H54 (cell line): ENCODE measurements around the gene PCTP.

Experiments
- DNase-seq: peaks from one replicate; pipeline ENCODE4 v3.0.0; 2011; ENCODE audit warnings: low spot score, mixed read lengths; ENCODE audit not compliant: insufficient read length
- FAIRE-seq: peaks from 3 replicates; lab custom pipeline; 2011; peaks lifted over from hg19 to GRCh38; lab: Jason Lieb, UNC
- POLR2A ChIP-seq: IDR thresholded peaks from 2 replicates; pipeline ENCODE4 v1.6.1; 2011; ENCODE audit warnings: low read depth, mild to moderate bottlenecking, low read length

Gene PCTP

GRCh38 chr17:55720919-55721836 is 29.7 kb upstream of the PCTP start:
- FAIRE-seq, result no peak
- DNase-seq, result no peak
- TF ChIP-seq POLR2A, result no peak

- DNase-seq (no peak), FAIRE-seq (no peak)
- TF ChIP-seq POLR2A, result no peak
These were observed 28.7 kb upstream of the PCTP start for GRCh38 chr17:55722016-55722736.

DNA sequence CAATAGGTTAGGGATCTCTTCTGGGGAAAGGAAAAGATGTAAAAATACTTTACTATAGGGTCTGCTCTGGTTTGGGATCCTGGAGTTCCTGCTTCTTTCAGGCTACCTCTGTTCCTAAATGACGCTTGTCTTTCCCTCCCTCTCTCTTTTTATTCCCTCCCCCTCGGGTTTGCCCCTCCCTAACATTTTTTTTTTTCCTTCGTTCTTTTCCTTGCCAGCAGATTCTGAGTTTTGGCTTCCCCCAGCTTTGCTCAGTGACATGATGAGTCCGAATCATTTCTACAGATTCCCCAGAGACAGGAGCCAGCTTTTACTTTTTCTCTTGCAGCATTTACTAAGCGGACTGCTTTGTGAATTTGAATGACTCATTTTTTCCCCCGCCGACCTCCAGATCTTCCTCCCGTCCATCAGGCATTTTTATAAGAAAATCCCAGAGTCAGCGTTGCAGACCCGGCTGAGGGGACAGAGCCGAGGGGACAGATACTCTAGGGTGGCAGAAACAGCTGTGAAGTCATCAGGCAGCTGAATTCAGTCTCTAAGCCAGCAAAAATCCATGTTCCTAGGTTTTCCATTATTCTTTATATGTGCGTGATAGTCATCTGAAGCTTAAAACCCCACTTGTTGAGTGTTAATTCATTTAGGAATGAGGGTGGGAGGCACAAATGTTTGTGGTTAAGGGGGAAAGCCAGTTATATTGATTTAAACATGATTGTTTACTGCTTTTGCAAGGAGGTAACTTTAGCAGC is 27.9 kb upstream of the PCTP start, which contains the start of gene TMEM100:
Gene TMEM100, minus strand, starts transcription at position 123 of the 746 bp plus-strand sequence. CDS start 1,794 bp downstream, outside the sequence.
- no peak for FAIRE-seq
- DNase-seq, result no peak
- TF ChIP-seq POLR2A, result no peak

DNA sequence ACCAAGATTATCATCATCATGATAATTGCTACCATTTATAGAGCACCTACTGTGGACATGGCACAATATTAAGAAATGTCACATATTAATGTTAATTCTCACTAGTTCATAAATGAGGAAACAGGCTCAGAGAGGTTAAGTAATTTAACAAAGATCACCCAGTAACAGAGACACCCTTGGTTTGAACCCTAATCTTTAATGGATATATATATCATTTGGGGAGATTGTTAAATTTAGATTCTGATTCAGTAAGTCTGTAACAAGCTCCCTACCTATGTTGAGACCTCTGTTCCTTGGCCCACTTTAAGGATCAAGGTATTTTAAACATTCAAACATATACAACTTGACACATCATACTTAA is 27.4 kb upstream of the PCTP start:
- no peak for TF ChIP-seq POLR2A
- FAIRE-seq, result no peak
- DNase-seq, result no peak

DNA sequence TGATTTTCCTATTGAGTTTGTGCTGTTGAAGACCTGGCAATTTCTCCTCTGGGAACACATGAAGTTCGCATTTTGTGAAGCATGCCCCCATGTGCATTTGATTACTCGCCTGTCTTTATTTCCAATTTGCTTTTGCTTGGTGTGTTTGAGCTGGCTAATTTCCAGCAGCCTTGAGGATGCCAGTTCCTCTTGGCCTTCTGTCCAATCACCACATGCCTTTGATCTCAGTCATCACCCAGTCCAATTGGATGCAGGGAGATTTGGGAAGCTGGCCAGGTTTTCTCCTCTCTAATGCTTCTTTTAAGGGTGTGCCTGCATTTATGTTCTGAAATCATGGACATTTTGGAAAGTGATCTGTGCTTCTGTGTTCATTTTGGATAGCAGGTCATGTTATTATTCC is 24.4 kb upstream of the PCTP start:
- peak; percentile 84 for FAIRE-seq
- no peak for TF ChIP-seq POLR2A
- DNase-seq, result peak; percentile 45

DNA sequence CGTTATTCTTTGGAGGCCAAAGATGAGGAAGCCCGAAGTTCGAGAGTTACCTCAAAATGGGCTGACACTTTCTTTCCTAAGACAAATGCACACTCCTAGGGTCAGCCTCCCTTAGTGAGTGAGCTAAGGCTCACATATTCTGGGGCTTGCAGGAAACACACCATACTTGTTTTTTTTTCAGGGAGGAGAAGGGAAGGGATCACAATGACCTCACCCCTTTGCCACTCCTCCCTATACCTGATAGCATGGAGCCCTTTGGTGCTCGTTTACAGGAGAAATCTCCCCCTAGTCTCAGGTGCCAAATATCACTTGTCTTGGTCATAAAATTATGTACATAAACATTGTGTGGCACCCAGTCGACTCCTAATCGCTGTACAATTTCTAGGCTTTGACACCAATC is 23.6 kb upstream of the PCTP start:
- FAIRE-seq (no peak), DNase-seq (no peak)
- no peak for TF ChIP-seq POLR2A

GRCh38 chr17:55727920-55728319 is 22.9 kb upstream of the PCTP start:
- no peak for DNase-seq
- no peak for FAIRE-seq
- TF ChIP-seq POLR2A, result no peak

DNA sequence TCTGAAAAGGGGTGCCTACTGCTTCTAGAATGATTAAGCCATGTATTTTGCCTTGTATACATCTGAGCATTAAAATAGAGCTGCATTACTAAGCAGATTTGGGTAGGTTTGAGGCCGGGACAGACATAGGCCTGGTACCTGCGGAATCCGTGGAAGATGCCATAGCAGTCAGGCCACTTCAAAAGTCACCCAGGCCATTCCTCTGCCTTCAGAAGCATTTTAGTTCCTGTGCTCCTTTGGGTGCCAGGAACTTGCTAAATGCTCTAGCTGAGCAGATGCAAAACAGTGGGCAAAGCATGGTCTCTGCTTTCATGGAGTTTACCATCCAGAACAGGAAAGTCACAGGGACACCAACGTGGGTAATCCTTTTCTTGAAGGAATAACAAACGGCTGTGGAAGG is 22.5 kb upstream of the PCTP start:
- FAIRE-seq, result no peak
- TF ChIP-seq POLR2A, result no peak
- no peak for DNase-seq

- TF ChIP-seq POLR2A, result no peak
- no peak for DNase-seq
- no peak for FAIRE-seq
These were observed 22.0 kb upstream of the PCTP start for GRCh38 chr17:55728833-55729232.

- FAIRE-seq, result no peak
- no peak for TF ChIP-seq POLR2A
- no peak for DNase-seq
These were observed 21.4 kb upstream of the PCTP start for GRCh38 chr17:55729484-55729883.

DNA sequence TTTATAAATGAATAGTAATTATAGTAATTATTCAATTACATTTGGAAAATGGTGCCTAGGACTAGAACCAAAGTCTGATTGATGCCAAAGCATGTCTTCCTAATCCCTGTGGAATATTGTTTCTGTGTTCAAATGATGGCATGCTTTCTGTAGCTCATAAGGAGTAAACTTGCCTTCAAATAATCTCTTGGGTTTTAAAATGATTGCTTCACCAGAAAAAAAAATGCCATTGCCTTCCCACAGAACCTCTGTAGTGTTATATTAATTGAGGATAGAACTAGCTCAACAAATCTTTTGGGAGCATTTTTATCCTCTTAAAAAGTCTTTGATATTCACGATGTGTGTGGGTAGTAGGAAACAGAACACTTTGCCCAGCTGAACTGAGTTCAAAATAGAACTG is 20.5 kb upstream of the PCTP start:
- FAIRE-seq (no peak), DNase-seq (no peak)
- no peak for TF ChIP-seq POLR2A

DNA sequence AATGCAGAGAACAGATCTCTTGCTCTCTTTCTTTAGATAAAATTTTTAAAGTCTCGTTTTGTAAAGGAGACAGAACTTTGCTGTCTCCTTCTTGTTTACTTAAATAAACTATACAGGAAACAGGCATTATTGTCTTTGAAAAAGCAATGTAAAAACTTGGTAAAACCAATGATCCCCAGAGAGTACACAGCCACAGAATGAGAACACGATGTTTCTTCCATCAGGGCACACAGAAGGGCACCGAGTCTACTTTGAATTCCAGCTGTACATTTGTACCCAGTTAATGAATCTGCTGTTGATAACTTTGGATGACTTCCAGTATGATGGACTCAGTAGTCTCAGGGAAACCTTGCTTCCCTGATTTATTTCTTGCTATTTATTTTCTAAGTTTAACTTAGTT is 20.0 kb upstream of the PCTP start:
- no peak for TF ChIP-seq POLR2A
- no peak for FAIRE-seq
- DNase-seq, result no peak

DNA sequence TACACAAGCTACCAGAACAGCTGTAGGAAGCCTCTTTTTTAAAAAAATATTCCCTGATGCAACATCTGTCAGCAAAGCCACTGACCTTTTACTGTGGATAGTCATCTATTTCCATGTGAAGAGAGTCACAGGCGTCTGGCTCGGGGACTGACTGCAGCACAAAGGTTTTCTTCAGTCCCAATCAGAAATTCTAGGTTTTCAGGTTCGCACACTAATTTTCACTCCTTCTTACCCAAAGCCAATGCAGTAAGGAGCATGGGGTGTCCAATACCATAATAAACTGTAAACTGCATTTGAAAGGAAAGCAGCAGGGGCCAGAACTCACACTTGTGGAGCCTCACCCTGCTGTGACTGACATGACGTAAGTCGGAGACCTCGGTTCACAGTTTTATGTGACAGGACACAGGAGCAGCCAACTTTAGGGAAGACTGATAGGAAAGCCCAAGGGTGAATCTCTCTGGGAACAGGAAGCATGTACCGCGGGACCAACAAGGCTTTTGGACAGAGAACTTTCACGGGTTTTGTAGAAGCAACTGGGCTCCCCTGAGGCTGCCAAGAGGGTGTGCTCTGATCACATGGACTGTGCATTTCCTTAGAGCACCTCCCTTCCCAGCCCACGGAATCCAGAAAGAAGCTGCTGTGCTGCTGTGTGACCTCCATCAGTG is 19.1 kb upstream of the PCTP start:
- FAIRE-seq, result no peak
- no peak for DNase-seq
- no peak for TF ChIP-seq POLR2A

DNA sequence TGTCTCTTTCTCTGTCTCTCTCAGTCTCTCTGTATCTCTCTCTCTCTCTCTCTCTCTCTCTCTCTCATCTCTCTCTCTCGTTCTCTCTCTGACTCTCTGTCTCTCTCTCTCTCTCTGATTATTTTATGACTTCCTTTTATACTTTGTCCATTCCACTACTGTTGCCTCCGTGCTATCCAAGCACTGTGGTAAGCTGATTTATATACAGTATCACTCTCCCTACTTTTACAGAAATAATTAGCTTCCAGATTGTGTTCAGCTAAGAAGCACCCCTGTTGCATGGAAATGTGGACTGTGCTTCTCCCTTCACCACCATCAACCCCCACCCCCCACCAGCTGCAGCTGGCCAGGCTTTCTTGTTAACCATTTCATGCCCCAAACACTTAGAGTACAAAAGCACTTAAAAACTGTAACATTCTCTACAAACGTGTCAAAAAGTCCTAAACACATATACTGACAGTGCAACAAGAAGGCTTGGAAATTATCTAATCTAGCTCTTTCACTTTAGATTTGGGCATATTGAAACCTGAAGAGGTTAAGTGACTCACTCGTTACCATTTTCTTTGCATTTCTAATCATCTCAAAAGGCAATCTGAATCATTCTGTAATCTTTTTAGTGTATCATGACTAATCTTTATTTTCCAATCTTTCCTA is 16.6 kb upstream of the PCTP start:
- no peak for TF ChIP-seq POLR2A
- no peak for DNase-seq
- peak; percentile 30 for FAIRE-seq
